GM21576 (cell line): ENCODE data around the gene COPE.

ENCODE experiments used
- ATAC-seq: cut with Tn5 transposase; IDR thresholded peaks from one replicate; pipeline ENCODE4 v1.9.1; 2021; ENCODE audit warnings: mild to moderate bottlenecking, moderate library complexity; ENCODE audit not compliant: unreplicated experiment

COPE gene

GRCh38 chr19:18853755-18854427, 65.3 kb downstream of the COPE start:
- ATAC-seq, result no peak

- no peak for ATAC-seq
Observed at GRCh38 chr19:18852648-18853047, 66.5 kb downstream of the COPE start.

GRCh38 chr19:18851673-18852325, 67.4 kb downstream of the COPE start:
- no peak for ATAC-seq

- ATAC-seq, result no peak
Observed at GRCh38 chr19:18850471-18851375, 68.5 kb downstream of the COPE start.

- no peak for ATAC-seq
Observed at GRCh38 chr19:18849838-18850400, 69.3 kb downstream of the COPE start.
